Gastrocnemius medialis (tissue), 4 donors: ENCODE data around the gene ORM1. TPM values are rescaled to one million over a fixed set of nuclear protein-coding genes. Genes with fewer than 3 reads are reported as not detected.

Experiments
- ATAC-seq, 2 donors: fragments of 150-250 bp; one replicate each; pipeline ENCODE4 v1.9.1; 2016
- DNase-seq, 2 donors: peaks; one replicate each; pipeline ENCODE4 v3.0.0-alpha.2; 2019
- H3K27ac ChIP-seq, 4 donors: fragments of 200-600 bp; sonication (generic); 1 replicate in 1 of 4; 2 replicates in 3 of 4; pipeline ENCODE4 v1.5.1; 2016 to 2018; ENCODE audit warnings: mild to moderate bottlenecking in 2 of 4, moderate library complexity in 1 of 4
- H3K27me3 ChIP-seq, 3 donors: fragments of 200-600 bp; sonication (generic) in 2 of 3; 1 replicate in 1 of 3; 2 replicates in 2 of 3; pipeline versions ENCODE4 v1.5.1 to v1.6.0; 2016 to 2019; ENCODE audit warnings: mild to moderate bottlenecking in 1 of 3, moderate library complexity in 1 of 3
- H3K36me3 ChIP-seq, 2 donors: fragments of 200-600 bp; sonication (generic) in 1 of 2; one replicate each; pipeline ENCODE4 v1.5.1; 2017 to 2018
- H3K4me1 ChIP-seq, 2 donors: fragments of 200-600 bp; sonication (generic) in 1 of 2; one replicate each; pipeline ENCODE4 v1.5.1; 2016 to 2017; ENCODE audit warnings: mild to moderate bottlenecking in 2 of 2
- H3K4me3 ChIP-seq, 4 donors: fragments of 200-600 bp; sonication (generic) in 3 of 4; 1 replicate in 1 of 4; 2 replicates in 3 of 4; pipeline ENCODE4 v1.5.1; 2016 to 2019; ENCODE audit warnings: mild to moderate bottlenecking in 2 of 4
- H3K9me3 ChIP-seq, 3 donors: fragments of 200-600 bp; sonication (generic) in 2 of 3; 1 replicate in 1 of 3; 2 replicates in 2 of 3; pipeline ENCODE4 v1.5.1; 2016 to 2019
- CTCF ChIP-seq, 5 experiments: fragments of 450-650 bp in 3 of 5; fragments of 200-600 bp in 2 of 5; sonication (generic) in 2 of 5; IDR thresholded peaks in 4 of 5; conservative IDR thresholded peaks in 1 of 5; 1 replicate in 4 of 5; 2 replicates in 1 of 5; pipeline ENCODE4 v1.5.1; 2016 to 2019; ENCODE audit warnings: antibody characterized with exemption in 5 of 5, mild to moderate bottlenecking in 3 of 5, moderate library complexity in 3 of 5
- POLR2A ChIP-seq, 2 donors: fragments of 450-650 bp; IDR thresholded peaks; one replicate each; pipeline ENCODE4 v1.6.1; 2017; ENCODE audit warnings: antibody characterized with exemption in 2 of 2, mild to moderate bottlenecking in 2 of 2, moderate library complexity in 2 of 2
- in situ Hi-C, 4 donors: fragments of 200-750 bp; cut with MboI; loops; one replicate each; pipeline versions ENCODE4 v1.15.0 to v1.8.0; 2017; ENCODE audit warnings: low sequenced_read_pairs in 4 of 4
- intact Hi-C: fragments of 100-400 bp; cut with DNase I; formaldehyde crosslinking; loops from one replicate; pipeline ENCODE4 v1.15.1; 2023; ENCODE audit warnings: low total_unique reads
- total RNA-seq, 4 donors: library from RNA; depleted of rRNA; stranded (reverse); fragments of >200 nt; gene quantifications; one replicate each; pipeline versions ENCODE4 v1.1.0 to v1.2.3, GENCODE V29; 2016

Gene ORM1
- total RNA-seq, 4 donors from 2014 or later, result 33.5 to 92.8 TPM; not detected in 2

GRCh38 chr9:114276908-114277821 is 45.7 kb upstream of the ORM1 start:
- no peak for TF ChIP-seq POLR2A (IDR thresholded peaks at IDR 0.05)
- TF ChIP-seq CTCF (IDR thresholded peaks at IDR 0.05 in 4 of 5, conservative IDR thresholded peaks at IDR 0.05 in 1 of 5), result no peak
- DNase-seq (peak in 1 of 2 donors; percentile 8), ATAC-seq (peak; percentile 63 to 71)
- Histone ChIP-seq H3K9me3 (no peaks in the 10 kb centered on the region), H3K36me3 (no peaks in the 10 kb centered on the region), H3K27me3 (no peaks in the 10 kb centered on the region), H3K4me1 (peaks cover 3 to 12% of the 10 kb centered on the region in 2 donors), H3K4me3 (no peak overlapping the region), H3K27ac (peak overlapping the region in 1 of 4 donors; percentile 70)
- intact Hi-C loops, result loop anchor here (10.0 kb wide), 1 partner anchor 362 kb away; no protein-coding TSS in a partner anchor
- in situ Hi-C loops, result loop anchor here in 2 of 4 donors (10.0 to 25.0 kb wide), 2 partner anchors 112 to 465 kb away; no protein-coding TSS in a partner anchor

- in situ Hi-C loops (loop anchor here in 2 of 4 donors (10.0 to 25.0 kb wide), 2 partner anchors 114 to 466 kb away; no protein-coding TSS in a partner anchor), intact Hi-C loops (loop anchor here (10.0 kb wide), 1 partner anchor 364 kb away; no protein-coding TSS in a partner anchor)
- Histone ChIP-seq H3K36me3 (no peaks in the 10 kb centered on the region), H3K9me3 (no peaks in the 10 kb centered on the region), H3K4me3 (no peak overlapping the region), H3K4me1 (peaks cover 3 to 12% of the 10 kb centered on the region in 2 donors), H3K27ac (no peak overlapping the region), H3K27me3 (no peaks in the 10 kb centered on the region)
- DNase-seq (no peak), ATAC-seq (no peak)
- no peak for TF ChIP-seq CTCF (IDR thresholded peaks at IDR 0.05 in 4 of 5, conservative IDR thresholded peaks at IDR 0.05 in 1 of 5)
- TF ChIP-seq POLR2A (IDR thresholded peaks at IDR 0.05), result no peak
These were observed 44.5 kb upstream of the ORM1 start for GRCh38 chr9:114278356-114278755.

- no peak for TF ChIP-seq POLR2A (IDR thresholded peaks at IDR 0.05)
- H3K9me3 ChIP-seq, result no peaks in the 10 kb centered on the region
- peaks cover 3 to 12% of the 10 kb centered on the region in 2 donors for H3K4me1 ChIP-seq
- no peak for ATAC-seq
- no peaks in the 10 kb centered on the region for H3K27me3 ChIP-seq
- no peak overlapping the region for H3K4me3 ChIP-seq
- H3K36me3 ChIP-seq, result no peaks in the 10 kb centered on the region
- DNase-seq, result peak in 1 of 2 donors; percentile 10
- intact Hi-C loops, result loop anchor here (10.0 kb wide), 1 partner anchor 364 kb away; no protein-coding TSS in a partner anchor
- no peak overlapping the region for H3K27ac ChIP-seq
- in situ Hi-C loops, result loop anchor here in 2 of 4 donors (10.0 to 25.0 kb wide), 2 partner anchors 114 to 467 kb away; no protein-coding TSS in a partner anchor
These were observed 43.9 kb upstream of the ORM1 start for GRCh38 chr9:114278881-114279570.

- no peaks in the 10 kb centered on the region for H3K9me3 ChIP-seq
- H3K27ac ChIP-seq, result no peak overlapping the region
- in situ Hi-C loops, result loop anchor here in 3 of 4 donors (10.0 to 25.0 kb wide), 4 partner anchors 115 to 467 kb away; partner anchors contain the start of gene COL27A1 (in 1 of the 3)
- ATAC-seq (no peak), DNase-seq (no peak)
- H3K27me3 ChIP-seq, result no peaks in the 10 kb centered on the region
- no peaks in the 10 kb centered on the region for H3K36me3 ChIP-seq
- H3K4me1 ChIP-seq, result peaks cover 3 to 12% of the 10 kb centered on the region in 2 donors
- TF ChIP-seq CTCF (IDR thresholded peaks at IDR 0.05 in 4 of 5, conservative IDR thresholded peaks at IDR 0.05 in 1 of 5) (no peak), POLR2A (IDR thresholded peaks at IDR 0.05) (no peak)
- no peak overlapping the region for H3K4me3 ChIP-seq
- intact Hi-C loops, result loop anchor here (10.0 kb wide), 1 partner anchor 365 kb away; no protein-coding TSS in a partner anchor
These were observed 43.2 kb upstream of the ORM1 start for GRCh38 chr9:114279693-114280092.
